GM18867 (cell line): ENCODE results near the gene PARP16.

Source experiments
- ATAC-seq: cut with Tn5 transposase; IDR thresholded peaks from one replicate; pipeline ENCODE4 v1.9.1; 2021; ENCODE audit warnings: mild to moderate bottlenecking, moderate library complexity; ENCODE audit not compliant: unreplicated experiment

The PARP16 gene

GRCh38 chr15:65208647-65209046 lies 78.0 kb downstream of the PARP16 start:
- ATAC-seq, result no peak
